Neuronal stem cell (in vitro differentiated cells): Measurements from ENCODE around the gene GIPR.
"Not testable (repeated sequence)": the region's sequence is repeated elsewhere in the genome, so short reads cannot be mapped to it uniquely, and the experiment has no call there.

Experiments
- DNase-seq: peaks from one replicate; pipeline ENCODE4 v3.0.0-alpha.2; 2013; ENCODE audit warnings: low spot score
- H2AFZ ChIP-seq: one replicate; pipeline ENCODE4 v1.6.1; 2013; ENCODE audit warnings: mild to moderate bottlenecking, low read length, inconsistent platforms
- H2AK5ac ChIP-seq: 2 replicates; pipeline ENCODE4 v1.6.1; 2013; ENCODE audit warnings: low read depth, mild to moderate bottlenecking, inconsistent platforms, low read length, moderate library complexity, mixed read lengths
- H2BK120ac ChIP-seq: 2 replicates; pipeline ENCODE4 v1.6.1; 2013; ENCODE audit warnings: low read depth, mild to moderate bottlenecking, inconsistent platforms, low read length, moderate library complexity, mixed read lengths
- H2BK12ac ChIP-seq: one replicate; pipeline ENCODE4 v1.6.1; 2013; ENCODE audit warnings: low read length, inconsistent platforms
- H2BK15ac ChIP-seq: 2 replicates; pipeline ENCODE4 v1.6.1; 2013; ENCODE audit warnings: mild to moderate bottlenecking, low read length, inconsistent platforms, mixed read lengths
- H2BK5ac ChIP-seq: one replicate; pipeline ENCODE4 v1.6.1; 2013; ENCODE audit warnings: inconsistent platforms, mild to moderate bottlenecking, low read length, moderate library complexity
- H3K14ac ChIP-seq: one replicate; pipeline ENCODE4 v1.6.1; 2013; ENCODE audit warnings: low read length, inconsistent platforms
- H3K18ac ChIP-seq: 2 replicates; pipeline ENCODE4 v1.6.1; 2013; ENCODE audit warnings: low read length, inconsistent platforms
- H3K23ac ChIP-seq: 2 replicates; pipeline ENCODE4 v1.6.1; 2013; ENCODE audit warnings: low read depth, mild to moderate bottlenecking, mixed read lengths, low read length, inconsistent platforms; ENCODE audit not compliant: poor library complexity
- H3K27ac ChIP-seq: replicated peaks from 3 replicates; pipeline ENCODE4 v1.5.1; 2013; ENCODE audit warnings: low read length, inconsistent platforms
- H3K27me3 ChIP-seq, 3 experiments: 2 replicates each; pipeline ENCODE4 v1.6.1; 2013; ENCODE audit warnings: low read length in 3 of 3, mild to moderate bottlenecking in 2 of 3, inconsistent platforms in 1 of 3, low read depth in 1 of 3, mixed read lengths in 1 of 3, moderate library complexity in 1 of 3; ENCODE audit not compliant: control insufficient read depth in 3 of 3, insufficient read depth in 3 of 3
- H3K36me3 ChIP-seq, 2 donors: replicated peaks in 1 of 2; 2 replicates each; pipeline ENCODE4 v1.6.1; 2013; ENCODE audit warnings: low read length in 2 of 2; ENCODE audit not compliant: control insufficient read depth in 2 of 2, insufficient read depth in 2 of 2
- H3K4ac ChIP-seq: 2 replicates; pipeline ENCODE4 v1.6.1; 2013; ENCODE audit warnings: inconsistent platforms, mild to moderate bottlenecking, low read length, moderate library complexity
- H3K4me1 ChIP-seq, 2 donors: 1 replicate in 1 of 2; 2 replicates in 1 of 2; pipeline ENCODE4 v1.6.1; 2013; ENCODE audit warnings: low read length in 2 of 2, low read depth in 1 of 2; ENCODE audit not compliant: control insufficient read depth in 2 of 2, insufficient read depth in 1 of 2
- H3K4me2 ChIP-seq: one replicate; pipeline ENCODE4 v1.6.1; 2013; ENCODE audit warnings: mild to moderate bottlenecking, low read length, inconsistent platforms; ENCODE audit not compliant: insufficient read depth, poor library complexity, severe bottlenecking
- H3K4me3 ChIP-seq, 2 donors: 2 replicates each; pipeline ENCODE4 v1.5.1; 2013; ENCODE audit warnings: low read length in 2 of 2, mild to moderate bottlenecking in 2 of 2, inconsistent platforms in 1 of 2, moderate library complexity in 1 of 2
- H3K79me1 ChIP-seq: one replicate; pipeline ENCODE4 v1.6.1; 2013; ENCODE audit warnings: low read depth, mild to moderate bottlenecking, inconsistent platforms, low read length, moderate library complexity
- H3K9ac ChIP-seq: one replicate; pipeline ENCODE4 v1.6.1; 2013; ENCODE audit warnings: mild to moderate bottlenecking, low read depth, low read length, inconsistent platforms; ENCODE audit not compliant: poor library complexity
- H3K9me3 ChIP-seq, 2 donors: replicated peaks in 1 of 2; 2 replicates each; pipeline versions ENCODE3 to v1.6.1; 2013; ENCODE audit warnings: low read length in 2 of 2, mild to moderate bottlenecking in 2 of 2, inconsistent platforms in 1 of 2, low read depth in 1 of 2, mixed read lengths in 1 of 2, moderate library complexity in 1 of 2; ENCODE audit not compliant: control insufficient read depth in 2 of 2, insufficient read depth in 1 of 2
- H4K8ac ChIP-seq: one replicate; pipeline ENCODE4 v1.6.1; 2013; ENCODE audit warnings: low read depth, mild to moderate bottlenecking, inconsistent platforms, low read length, moderate library complexity
- H4K91ac ChIP-seq: one replicate; pipeline ENCODE4 v1.6.1; 2013; ENCODE audit warnings: low read length, low read depth, mild to moderate bottlenecking, inconsistent platforms; ENCODE audit not compliant: poor library complexity
- WGBS, 2 donors: extraction: QIAGEN DNeasy Blood & Tissue Kit; methylation state at CpG; one replicate each; pipeline ENCODE4 v1.1.7; 2013; ENCODE audit warnings: missing lambda C conversion rate in 2 of 2, mixed read lengths in 1 of 2; ENCODE audit not compliant: insufficient read length in 2 of 2, insufficient replicate concordance in 1 of 2; ENCODE audit errors: extremely low coverage in 2 of 2; 5-methylcytosine and 5-hydroxymethylcytosine counted together

GIPR gene

GRCh38 chr19:45682908-45683307 lies 14.9 kb downstream of the GIPR start:
- H3K27me3 ChIP-seq, result peaks cover 2 to 17% (median 11%) of the 10 kb centered on the region in 3 experiments
- H3K4me3 ChIP-seq, result no peak overlapping the region
- H3K9me3 ChIP-seq, result peaks cover 0 to 1% of the 10 kb centered on the region in 2 donors
- no peaks in the 10 kb centered on the region for H3K79me1 ChIP-seq
- DNase-seq, result no peak
- H4K91ac ChIP-seq, result no peak overlapping the region
- H2BK120ac ChIP-seq, result no peak overlapping the region
- H3K4me2 ChIP-seq, result no peak overlapping the region
- H2AK5ac ChIP-seq, result no peak overlapping the region
- H3K4me1 ChIP-seq, result peaks cover 0 to 2% of the 10 kb centered on the region in 2 donors
- no peak overlapping the region for H2BK5ac ChIP-seq
- no peak overlapping the region for H3K18ac ChIP-seq
- no peak overlapping the region for H3K23ac ChIP-seq
- no peak overlapping the region for H2BK15ac ChIP-seq
- no peak overlapping the region for H3K9ac ChIP-seq
- no peak overlapping the region for H2AFZ ChIP-seq
- no peak overlapping the region for H2BK12ac ChIP-seq
- H3K27ac ChIP-seq, result no peak overlapping the region
- H4K8ac ChIP-seq, result no peak overlapping the region
- no CpG with 5 or more reads among the region's 5 CpGs for WGBS, 2 donors
- H3K36me3 ChIP-seq, result peaks cover 32 to 43% of the 10 kb centered on the region in 2 donors
- H3K4ac ChIP-seq, result no peak overlapping the region
- H3K14ac ChIP-seq, result no peak overlapping the region

GRCh38 chr19:45685045-45685444 lies 17.0 kb downstream of the GIPR start:
- H3K9me3 ChIP-seq, H3K4me1 ChIP-seq, H2BK120ac ChIP-seq, H3K4ac ChIP-seq, H2BK15ac ChIP-seq, H3K4me2 ChIP-seq, H3K4me3 ChIP-seq, H2BK5ac ChIP-seq, H3K14ac ChIP-seq, H3K23ac ChIP-seq, H2AK5ac ChIP-seq, H3K27ac ChIP-seq, H3K79me1 ChIP-seq, H3K27me3 ChIP-seq, H2BK12ac ChIP-seq, H2AFZ ChIP-seq, H4K8ac ChIP-seq, H4K91ac ChIP-seq, H3K18ac ChIP-seq, H3K9ac ChIP-seq, DNase-seq: not testable (repeated sequence)
- H3K36me3 ChIP-seq, result peaks cover 39 to 62% of the 10 kb centered on the region in 2 donors
- no CpG with 5 or more reads among the region's 11 CpGs for WGBS, 2 donors

- no peak overlapping the region for H3K18ac ChIP-seq
- no peak overlapping the region for H2BK15ac ChIP-seq
- peaks cover 39 to 62% of the 10 kb centered on the region in 2 donors for H3K36me3 ChIP-seq
- H3K9ac ChIP-seq, result peak overlapping the region; percentile 50
- H3K79me1 ChIP-seq, result peaks cover 2% of the 10 kb centered on the region
- no peaks in the 10 kb centered on the region for H3K27me3 ChIP-seq
- no peak overlapping the region for H2AFZ ChIP-seq
- no peak overlapping the region for H4K8ac ChIP-seq
- H3K4me1 ChIP-seq, result peaks cover 0 to 2% of the 10 kb centered on the region in 2 donors
- no peak overlapping the region for H3K4me3 ChIP-seq
- H2BK120ac ChIP-seq, result no peak overlapping the region
- H3K23ac ChIP-seq, result no peak overlapping the region
- H3K4ac ChIP-seq, result no peak overlapping the region
- no peak overlapping the region for H3K27ac ChIP-seq
- no peak overlapping the region for H4K91ac ChIP-seq
- H3K14ac ChIP-seq, result no peak overlapping the region
- no peak overlapping the region for H2AK5ac ChIP-seq
- WGBS, 2 donors, result no CpG with 5 or more reads among the region's 9 CpGs
- no peak for DNase-seq
- H2BK12ac ChIP-seq, result no peak overlapping the region
- H3K9me3 ChIP-seq, result no peaks in the 10 kb centered on the region
- H3K4me2 ChIP-seq, result no peak overlapping the region
- H2BK5ac ChIP-seq, result no peak overlapping the region
Observed at GRCh38 chr19:45687599-45687998, 19.6 kb downstream of the GIPR start.

GRCh38 chr19:45691516-45692186 lies 23.6 kb downstream of the GIPR start, which contains the start of gene SNRPD2:
SNRPD2 (minus strand) TSS chr19:45691953; CDS start chr19:45691888, 65 bp downstream.
- peak within 1 kb of the TSS; percentile 99 for H3K23ac ChIP-seq
- no peak within 1 kb of the TSS for H3K4ac ChIP-seq
- peak within 1 kb of the TSS; percentile 96 for H3K9ac ChIP-seq
- WGBS, 2 donors, result no CpG with 5 or more reads among the region's 36 CpGs
- peaks cover 25 to 49% of the 10 kb centered on the region in 2 donors for H3K36me3 ChIP-seq
- peak within 1 kb of the TSS; percentile 87 for H3K27ac ChIP-seq
- H2AK5ac ChIP-seq, result peak within 1 kb of the TSS; percentile 86
- H4K8ac ChIP-seq, result no peak within 1 kb of the TSS
- no peak within 1 kb of the TSS for H2BK12ac ChIP-seq
- H2AFZ ChIP-seq, result peak within 1 kb of the TSS; percentile 89
- H3K9me3 ChIP-seq, result no peaks in the 10 kb centered on the region
- peak; percentile 96 for DNase-seq
- H2BK120ac ChIP-seq, result no peak within 1 kb of the TSS
- H3K18ac ChIP-seq, result peak within 1 kb of the TSS; percentile 91
- H4K91ac ChIP-seq, result no peak within 1 kb of the TSS
- peaks cover 2 to 3% of the 10 kb centered on the region in 2 donors for H3K4me1 ChIP-seq
- H3K79me1 ChIP-seq, result peaks cover 5% of the 10 kb centered on the region
- H3K4me3 ChIP-seq, result peak within 1 kb of the TSS; percentile 58 to 97
- H2BK15ac ChIP-seq, result no peak within 1 kb of the TSS
- H3K27me3 ChIP-seq, result no peaks in the 10 kb centered on the region
- peak within 1 kb of the TSS; percentile 92 for H3K4me2 ChIP-seq
- H3K14ac ChIP-seq, result no peak within 1 kb of the TSS
- H2BK5ac ChIP-seq, result peak within 1 kb of the TSS; percentile 88
